HG03103 (cell line): ENCODE measurements around the gene GCH1.
"Not testable (repeated sequence)": the region's sequence is repeated elsewhere in the genome, so short reads cannot be mapped to it uniquely, and the experiment has no call there.

Experiments
- ATAC-seq: cut with Tn5 transposase; IDR thresholded peaks from one replicate; pipeline ENCODE4 v1.9.1; 2021; ENCODE audit warnings: low read depth; ENCODE audit not compliant: unreplicated experiment

The GCH1 gene

GRCh38 chr14:54875648-54876047, 27.0 kb downstream of the GCH1 start:
- not testable (repeated sequence) for ATAC-seq

- not testable (repeated sequence) for ATAC-seq
Observed at GRCh38 chr14:54870154-54871090, 32.2 kb downstream of the GCH1 start.

GRCh38 chr14:54867011-54867410, 35.6 kb downstream of the GCH1 start:
- ATAC-seq: no peak

- ATAC-seq: no peak
Observed at GRCh38 chr14:54866588-54866987, 36.0 kb downstream of the GCH1 start.

- ATAC-seq: no peak
Observed at GRCh38 chr14:54864526-54864925, 38.1 kb downstream of the GCH1 start.

GRCh38 chr14:54857830-54858269, 44.8 kb downstream of the GCH1 start:
- peak; percentile 67 for ATAC-seq

- no peak for ATAC-seq
Observed at GRCh38 chr14:54856152-54856551, 46.5 kb downstream of the GCH1 start.

GRCh38 chr14:54854181-54854580, 48.4 kb downstream of the GCH1 start:
- no peak for ATAC-seq

- ATAC-seq: no peak
Observed at GRCh38 chr14:54853339-54853738, 49.3 kb downstream of the GCH1 start.

- ATAC-seq: no peak
Observed at GRCh38 chr14:54852215-54852614, 50.4 kb downstream of the GCH1 start.

- no peak for ATAC-seq
Observed at GRCh38 chr14:54848910-54849309, 53.7 kb downstream of the GCH1 start.

- no peak for ATAC-seq
Observed at GRCh38 chr14:54845641-54846040, 57.0 kb downstream of the GCH1 start.

GRCh38 chr14:54844479-54844878, 58.1 kb downstream of the GCH1 start:
- ATAC-seq: no peak

GRCh38 chr14:54840798-54841197, 61.8 kb downstream of the GCH1 start:
- no peak for ATAC-seq

- ATAC-seq: no peak
Observed at GRCh38 chr14:54840336-54840735, 62.3 kb downstream of the GCH1 start.

GRCh38 chr14:54839701-54840119, 62.9 kb downstream of the GCH1 start:
- no peak for ATAC-seq

- no peak for ATAC-seq
Observed at GRCh38 chr14:54838931-54839512, 63.6 kb downstream of the GCH1 start.

GRCh38 chr14:54837508-54838149, 65.0 kb downstream of the GCH1 start:
- no peak for ATAC-seq

- ATAC-seq: no peak
Observed at GRCh38 chr14:54836231-54836630, 66.4 kb downstream of the GCH1 start.

GRCh38 chr14:54834727-54835126, 67.9 kb downstream of the GCH1 start:
- ATAC-seq: no peak

GRCh38 chr14:54834081-54834480, 68.5 kb downstream of the GCH1 start:
- ATAC-seq: no peak
